Measurements from ENCODE around the gene PDCD1.

The PDCD1 gene

GRCh38 chr2:241864168-241864849 lies 5.6 kb upstream of the PDCD1 start:
- no peak for FAIRE-seq

GRCh38 chr2:241863536-241863954 lies 4.9 kb upstream of the PDCD1 start:
- FAIRE-seq, result no peak

DNA sequence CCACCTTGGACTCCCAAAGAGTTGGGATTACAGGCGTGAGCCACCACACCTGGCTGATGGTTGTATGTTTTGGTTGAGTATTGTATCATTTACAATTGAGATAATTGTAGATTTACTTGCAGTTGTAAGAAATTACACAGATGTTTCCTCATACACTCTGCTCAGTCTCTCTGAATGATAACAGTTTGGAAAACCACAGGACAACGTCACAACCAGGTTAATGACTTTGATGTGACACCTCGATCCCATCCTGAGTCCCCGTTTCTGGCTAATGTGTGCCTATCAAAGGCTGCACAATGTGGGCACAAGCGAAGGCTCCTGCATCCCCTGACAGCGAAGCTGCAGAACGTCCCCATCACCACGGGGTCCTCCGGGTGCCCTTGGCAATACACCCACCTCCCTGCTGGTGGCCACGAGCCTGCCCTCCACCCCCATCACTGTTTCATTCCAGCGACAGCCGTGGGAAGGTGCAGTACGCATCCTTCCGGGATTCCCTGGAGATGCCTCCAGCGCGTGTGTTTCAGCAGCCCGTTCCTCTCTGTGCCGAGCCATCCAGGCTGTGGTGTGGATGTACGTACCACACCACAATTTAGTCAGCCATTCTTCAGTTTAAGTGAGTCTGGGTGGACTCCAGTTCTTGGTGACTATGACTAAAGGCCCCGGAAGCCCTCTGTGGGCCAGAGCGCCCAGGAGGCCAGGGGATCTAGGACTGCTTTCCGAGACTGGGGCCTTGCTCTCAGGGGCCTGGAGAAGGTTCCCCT lies 4.3 kb upstream of the PDCD1 start:
- no peak for FAIRE-seq

GRCh38 chr2:241862093-241862492 lies 3.4 kb upstream of the PDCD1 start:
- no peak for FAIRE-seq

DNA sequence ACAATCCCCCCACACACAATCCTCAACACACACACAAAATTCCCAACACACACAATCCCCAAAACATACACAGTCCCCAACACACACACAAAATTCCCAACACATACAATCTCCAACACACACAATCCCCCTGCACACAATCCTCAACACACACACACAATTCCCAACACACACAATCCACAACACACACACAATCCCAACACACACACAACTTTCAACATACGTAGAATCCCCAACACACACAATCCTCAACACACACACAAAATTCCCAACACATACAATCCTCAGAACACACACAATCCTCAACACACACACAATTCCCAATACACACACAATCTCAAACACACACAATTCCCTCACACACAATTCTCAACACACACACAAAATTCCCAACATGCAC lies 2.6 kb upstream of the PDCD1 start:
- no peak for FAIRE-seq

DNA sequence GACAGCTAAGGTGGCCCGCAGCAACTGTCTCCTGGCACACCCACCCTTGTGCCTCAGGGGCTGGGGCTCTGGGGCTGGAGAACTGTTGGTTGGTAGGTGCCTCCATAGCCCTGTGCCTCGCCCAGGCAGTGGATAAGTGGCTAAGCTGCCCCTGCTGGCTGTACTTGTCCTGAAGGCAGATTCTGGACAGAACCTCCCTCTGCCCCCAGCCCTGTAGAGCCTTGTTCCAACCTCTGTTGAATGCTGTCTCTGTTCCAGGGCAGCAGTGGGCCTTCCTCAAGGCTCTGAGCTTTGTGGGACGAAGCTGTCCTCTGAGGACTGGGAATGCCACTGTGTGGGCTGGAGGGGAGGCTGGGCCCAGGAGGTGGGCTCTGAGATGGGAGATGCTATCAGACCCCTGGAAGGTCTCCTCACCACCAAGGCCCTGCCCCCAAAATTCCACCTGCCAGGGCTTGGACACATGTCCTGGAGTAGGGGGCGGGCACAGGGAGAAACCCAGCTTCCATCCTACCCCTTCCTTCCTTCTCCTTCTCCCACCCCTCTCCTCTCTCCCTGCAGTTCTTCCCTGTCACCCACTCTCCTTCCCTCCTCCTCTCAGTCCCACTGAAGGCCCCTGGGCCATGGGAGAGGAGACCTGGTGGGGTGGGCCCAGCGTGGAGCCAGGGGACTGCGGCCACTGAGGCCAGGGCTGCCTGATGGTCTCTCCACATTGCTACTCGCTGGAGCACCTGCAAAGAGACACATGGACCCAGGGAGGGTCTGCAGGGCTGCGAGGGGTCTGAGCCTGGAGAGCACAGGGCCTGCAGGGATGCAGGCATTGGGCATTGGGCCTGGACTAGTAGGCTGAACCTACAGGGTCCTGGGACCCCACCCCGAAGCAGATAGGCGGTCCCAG lies 1.7 kb upstream of the PDCD1 start:
- FAIRE-seq, result no peak

- peak; percentile 94 for FAIRE-seq
Measured at GRCh38 chr2:241859436-241860183, 916 bp upstream of the PDCD1 start.

DNA sequence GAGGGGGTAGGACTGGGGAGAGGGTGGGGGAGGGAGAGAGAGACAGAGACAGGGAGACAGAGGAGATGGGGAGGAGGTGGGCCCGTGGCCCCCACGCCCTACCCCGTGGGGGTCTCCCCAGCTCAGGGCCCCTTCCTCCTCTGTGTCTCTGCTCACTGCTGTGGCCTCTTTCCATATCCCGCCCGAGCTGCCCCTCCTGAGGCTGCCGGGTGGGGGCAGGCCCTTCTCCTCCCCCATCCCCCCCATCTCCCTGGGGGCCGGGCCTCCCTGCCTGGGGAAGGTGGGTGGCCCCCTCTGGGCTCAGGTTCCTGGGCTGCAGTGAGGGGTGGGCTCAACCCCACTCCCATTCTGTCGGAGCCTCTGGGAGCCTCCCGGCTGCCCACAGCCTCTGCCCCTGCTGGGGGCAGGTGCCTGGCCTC lies 332 bp upstream of the PDCD1 start:
- FAIRE-seq, result no peak

GRCh38 chr2:241857572-241858121 lies 1.0 kb downstream of the PDCD1 start:
- FAIRE-seq, result no peak

DNA sequence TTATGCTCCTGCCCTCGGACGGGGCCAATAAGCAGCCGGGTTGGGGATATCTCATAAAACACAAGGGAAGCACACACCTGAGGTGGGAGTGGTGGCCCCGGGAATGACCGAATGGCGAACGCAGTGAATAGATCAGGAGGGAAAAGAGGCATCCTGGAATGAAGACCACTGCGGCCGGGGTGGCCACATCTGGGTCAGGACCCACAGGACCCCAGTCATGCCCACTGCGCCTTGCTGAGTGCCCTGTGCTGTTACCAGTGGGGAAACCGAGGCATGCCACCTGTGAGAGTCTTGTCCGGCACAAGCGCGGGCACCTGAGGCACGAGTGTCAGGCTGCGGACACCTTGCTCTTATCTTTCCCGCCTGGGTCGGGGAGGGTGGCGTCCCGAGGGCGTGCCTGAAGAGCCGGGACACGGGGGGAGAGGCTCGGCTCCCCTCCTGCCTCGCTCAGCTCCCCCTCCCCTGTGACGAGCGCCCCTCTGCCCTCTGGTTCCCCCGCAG lies 1.6 kb downstream of the PDCD1 start:
- FAIRE-seq, result no peak

DNA sequence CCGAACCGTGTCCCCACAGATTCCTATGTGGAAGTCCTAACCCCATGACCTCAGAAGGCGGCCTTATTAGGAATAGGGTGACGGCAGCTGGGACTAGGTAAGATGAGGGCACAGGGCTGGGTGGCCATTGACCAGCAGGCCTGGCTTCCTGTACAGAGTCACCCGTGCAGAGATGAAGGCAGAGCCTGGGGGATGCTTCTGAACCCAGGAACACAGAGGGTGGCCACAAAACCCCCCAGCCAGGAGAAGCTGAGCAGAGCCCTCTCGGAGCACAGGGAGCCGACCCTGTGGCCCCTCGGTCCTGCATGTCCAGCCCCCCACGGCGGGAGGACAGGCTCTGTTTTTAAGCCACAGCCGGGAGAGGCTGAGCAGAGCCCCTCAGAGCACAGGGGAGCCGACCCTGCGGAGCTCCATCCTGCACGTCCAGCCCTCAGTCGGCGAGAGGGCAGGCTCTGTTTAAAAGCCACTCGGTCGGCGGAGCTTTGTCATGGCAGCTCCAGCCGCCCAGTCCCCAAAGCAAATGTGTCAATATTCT lies 2.7 kb downstream of the PDCD1 start:
- no peak for FAIRE-seq

- no peak for FAIRE-seq
Measured at GRCh38 chr2:241855245-241855887, 3.3 kb downstream of the PDCD1 start.

GRCh38 chr2:241854342-241855244 lies 4.1 kb downstream of the PDCD1 start:
- no peak for FAIRE-seq

GRCh38 chr2:241853651-241854341 lies 4.9 kb downstream of the PDCD1 start:
- FAIRE-seq, result no peak

GRCh38 chr2:241852981-241853631 lies 5.6 kb downstream of the PDCD1 start:
- FAIRE-seq, result no peak

DNA sequence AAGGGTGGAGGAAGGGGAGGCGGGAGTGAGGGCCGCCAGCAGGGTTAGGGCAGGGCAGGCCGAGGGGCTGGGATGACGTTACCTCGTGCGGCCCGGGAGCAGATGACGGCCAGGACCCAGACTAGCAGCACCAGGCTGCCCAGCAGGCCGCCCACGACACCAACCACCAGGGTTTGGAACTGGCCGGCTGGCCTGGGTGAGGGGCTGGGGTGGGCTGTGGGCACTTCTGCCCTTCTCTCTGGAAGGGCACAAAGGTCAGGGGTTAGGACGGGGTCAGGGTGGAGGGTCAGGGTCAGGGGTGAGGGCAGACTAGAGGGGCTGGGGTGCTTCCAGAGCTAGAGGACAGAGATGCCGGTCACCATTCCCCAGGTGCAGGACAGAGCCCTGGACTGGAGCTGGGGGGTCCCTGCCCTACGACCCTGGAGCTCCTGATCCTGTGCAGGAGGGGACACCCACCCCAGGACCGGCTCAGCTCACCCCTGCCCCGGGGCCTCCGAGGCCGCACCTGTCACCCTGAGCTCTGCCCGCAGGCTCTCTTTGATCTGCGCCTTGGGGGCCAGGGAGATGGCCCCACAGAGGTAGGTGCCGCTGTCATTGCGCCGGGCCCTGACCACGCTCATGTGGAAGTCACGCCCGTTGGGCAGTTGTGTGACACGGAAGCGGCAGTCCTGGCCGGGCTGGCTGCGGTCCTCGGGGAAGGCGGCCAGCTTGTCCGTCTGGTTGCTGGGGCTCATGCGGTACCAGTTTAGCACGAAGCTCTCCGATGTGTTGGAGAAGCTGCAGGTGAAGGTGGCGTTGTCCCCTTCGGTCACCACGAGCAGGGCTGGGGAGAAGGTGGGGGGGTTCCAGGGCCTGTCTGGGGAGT lies 6.3 kb downstream of the PDCD1 start:
- FAIRE-seq, result no peak

DNA sequence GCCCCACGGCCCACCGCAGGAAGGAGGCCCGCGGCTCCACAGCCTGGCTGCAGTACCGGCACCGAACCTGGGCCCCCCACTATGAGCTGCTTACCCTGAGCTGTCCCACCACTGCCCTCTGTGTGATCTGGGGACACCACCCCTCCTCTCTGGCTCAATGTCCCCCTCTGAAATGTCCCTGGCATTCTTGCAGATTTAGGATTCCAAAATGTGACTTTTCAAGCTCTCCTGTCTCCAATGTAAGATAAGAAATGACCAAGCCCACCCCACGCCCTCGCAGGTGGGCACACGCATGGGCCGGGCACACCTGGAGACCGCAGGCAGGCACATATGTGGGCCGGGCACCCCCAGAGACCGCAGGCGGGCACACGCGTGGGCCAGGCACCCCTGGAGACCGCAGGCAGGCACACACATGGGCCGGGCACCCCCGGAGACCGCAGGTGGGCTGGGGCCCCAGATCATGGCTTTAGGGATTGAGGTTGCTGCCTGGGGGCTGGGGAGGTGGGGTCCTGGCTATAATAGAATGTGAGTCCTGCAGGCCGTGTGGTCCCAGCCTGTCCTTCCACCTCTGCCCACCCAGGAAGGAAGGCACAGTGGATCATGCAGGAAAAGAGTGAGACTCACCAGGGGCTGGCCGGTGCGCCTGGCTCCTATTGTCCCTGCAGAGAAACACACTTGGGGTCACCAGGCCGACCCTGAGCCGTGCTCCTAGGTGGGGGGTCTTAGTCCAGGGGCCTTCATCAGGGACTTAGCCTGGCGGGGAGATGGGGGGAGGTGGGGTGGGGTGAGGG lies 7.2 kb downstream of the PDCD1 start:
- no peak for FAIRE-seq
